Measurements from ENCODE around the gene ZACN.
"Not testable (repeated sequence)": the region's sequence is repeated elsewhere in the genome, so short reads cannot be mapped to it uniquely, and the experiment has no call there.

The ZACN gene

DNA sequence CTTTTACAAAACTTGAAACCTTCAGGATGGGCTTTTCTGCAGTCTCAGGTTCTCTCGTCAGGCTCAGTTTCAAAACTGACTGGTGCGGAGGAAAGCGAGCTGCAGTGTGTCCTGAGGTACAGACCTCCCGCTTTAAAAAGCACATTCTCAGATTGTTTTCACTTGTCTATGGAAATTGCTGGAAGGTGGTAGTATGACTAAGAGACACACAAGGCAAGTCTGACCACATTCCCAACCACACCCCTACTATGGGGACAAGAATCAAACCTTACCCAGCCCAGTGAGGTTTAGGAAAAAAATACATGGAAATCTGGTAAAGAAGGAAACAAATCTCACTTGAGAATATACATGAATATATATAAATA is 24.9 kb upstream of the ZACN start:
- DNase-seq (ENCODE audit: low read depth) = peak; percentile 30

DNA sequence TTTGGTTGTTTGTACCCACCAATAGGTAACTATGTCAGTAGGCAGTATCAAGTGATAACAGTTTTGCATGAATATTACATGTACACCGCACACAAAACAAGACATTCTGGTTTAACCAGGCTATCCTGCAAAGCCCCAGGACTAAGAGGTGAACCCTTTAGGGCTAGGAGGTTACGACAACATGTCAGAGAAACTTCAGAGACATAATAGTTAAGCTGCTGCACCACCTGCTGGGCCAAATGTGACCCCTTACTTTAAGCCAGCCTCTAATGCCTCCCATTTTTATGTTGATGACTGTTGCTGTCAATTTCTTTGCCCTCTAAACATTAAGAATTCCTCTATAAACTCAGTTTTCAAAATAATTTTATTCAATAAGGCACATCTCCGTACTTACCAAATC is 22.1 kb upstream of the ZACN start:
- DNase-seq (ENCODE audit: low read depth) = no peak

DNA sequence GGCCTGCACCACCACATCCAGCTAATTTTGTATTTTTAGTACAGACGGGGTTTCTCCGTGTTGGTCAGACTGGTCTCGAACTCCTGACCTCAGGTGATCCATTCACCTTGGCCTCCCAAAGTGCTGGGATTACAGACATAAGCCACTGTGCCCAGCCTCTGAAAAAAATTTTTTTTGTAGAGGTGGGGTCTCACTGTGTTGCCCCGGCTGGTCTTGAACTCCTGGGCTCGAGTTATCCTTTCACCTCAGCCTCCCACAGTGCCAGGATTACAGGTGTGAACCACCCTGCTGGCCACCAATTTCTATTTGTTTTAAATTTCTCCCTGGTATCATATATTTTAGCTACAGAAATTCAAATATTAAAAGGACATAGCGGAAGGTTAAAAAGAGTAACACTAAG is 20.7 kb upstream of the ZACN start:
- DNase-seq (ENCODE audit: low read depth) = not testable (repeated sequence)

DNA sequence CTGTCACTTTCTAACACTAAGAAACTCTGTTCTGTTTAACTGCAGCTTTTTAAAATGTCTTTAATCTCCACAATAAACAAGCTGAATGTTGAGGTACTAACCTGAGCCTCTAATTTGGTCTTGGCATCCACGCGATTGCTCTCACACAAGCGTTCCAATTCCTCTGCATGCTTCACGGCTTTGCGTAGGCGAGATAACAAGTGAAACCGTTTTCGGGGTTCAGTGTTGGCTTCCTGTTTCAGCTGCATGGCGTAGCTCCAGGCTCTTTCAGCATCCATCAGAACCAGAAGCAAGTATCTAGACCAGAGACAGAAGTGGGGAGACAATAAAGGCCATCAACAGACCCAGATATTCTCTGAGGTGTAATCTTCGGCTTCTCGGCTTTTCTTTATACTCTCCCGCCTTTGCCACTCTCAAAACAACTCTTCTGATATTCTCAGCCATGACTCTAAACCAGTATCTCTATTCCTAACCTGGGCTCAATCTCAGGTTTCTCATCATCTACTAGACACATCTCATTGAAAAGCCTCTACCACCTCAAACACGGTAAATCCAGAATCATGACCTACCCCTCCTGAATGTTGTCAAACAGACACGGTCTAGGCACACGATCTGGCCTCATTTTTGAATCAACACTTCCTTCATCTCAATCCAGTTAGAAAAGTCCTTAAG is 15.0 kb upstream of the ZACN start:
- no peak for DNase-seq (ENCODE audit: low read depth)

DNA sequence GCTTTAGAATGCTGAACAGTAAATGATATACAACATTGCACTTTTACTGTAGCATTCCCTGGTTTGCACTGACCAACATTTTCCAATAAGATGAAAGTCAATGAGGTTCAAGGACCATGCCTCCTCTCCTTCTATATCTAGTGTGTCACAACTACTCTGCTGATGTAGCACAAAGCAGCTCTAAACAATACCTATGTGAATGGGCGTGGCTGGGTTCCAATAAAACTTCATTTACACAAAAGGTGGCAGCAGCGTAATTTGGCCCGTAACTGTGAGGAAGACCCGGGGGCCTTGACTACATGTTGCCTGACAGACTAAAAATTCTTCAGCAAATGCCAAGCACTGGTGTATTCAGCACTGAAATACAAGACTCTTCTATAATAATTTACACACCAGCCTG is 13.2 kb upstream of the ZACN start:
- DNase-seq (ENCODE audit: low read depth) = no peak

DNA sequence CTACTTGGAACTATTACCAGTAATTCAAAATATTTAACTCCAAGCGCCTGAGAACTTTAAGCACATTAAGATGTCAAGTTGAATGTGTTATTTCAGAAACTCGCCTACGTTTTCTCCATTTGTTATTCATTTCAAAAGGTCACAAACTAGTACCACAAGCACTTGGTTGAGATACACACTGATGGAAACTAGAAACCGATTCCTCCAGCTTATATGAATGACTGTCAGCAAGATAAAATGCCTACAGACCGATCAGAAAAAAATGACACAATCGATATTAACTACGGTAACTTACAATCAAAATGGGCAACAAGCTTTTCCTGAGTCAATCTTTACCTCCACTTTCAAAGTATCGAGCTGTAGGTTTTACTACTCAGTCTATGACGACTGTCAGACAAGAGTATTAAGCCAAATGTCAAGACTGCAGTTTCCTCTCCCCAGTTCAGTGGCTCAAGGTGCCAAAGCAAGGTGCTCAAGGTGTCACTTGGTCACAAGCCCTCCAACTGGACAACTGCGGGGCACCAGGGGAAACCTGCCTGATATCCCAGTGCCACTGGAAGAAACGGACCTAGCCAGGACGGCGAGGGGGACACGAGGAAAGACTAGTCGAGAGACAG is 7.3 kb upstream of the ZACN start:
- no peak for DNase-seq (ENCODE audit: low read depth)

DNA sequence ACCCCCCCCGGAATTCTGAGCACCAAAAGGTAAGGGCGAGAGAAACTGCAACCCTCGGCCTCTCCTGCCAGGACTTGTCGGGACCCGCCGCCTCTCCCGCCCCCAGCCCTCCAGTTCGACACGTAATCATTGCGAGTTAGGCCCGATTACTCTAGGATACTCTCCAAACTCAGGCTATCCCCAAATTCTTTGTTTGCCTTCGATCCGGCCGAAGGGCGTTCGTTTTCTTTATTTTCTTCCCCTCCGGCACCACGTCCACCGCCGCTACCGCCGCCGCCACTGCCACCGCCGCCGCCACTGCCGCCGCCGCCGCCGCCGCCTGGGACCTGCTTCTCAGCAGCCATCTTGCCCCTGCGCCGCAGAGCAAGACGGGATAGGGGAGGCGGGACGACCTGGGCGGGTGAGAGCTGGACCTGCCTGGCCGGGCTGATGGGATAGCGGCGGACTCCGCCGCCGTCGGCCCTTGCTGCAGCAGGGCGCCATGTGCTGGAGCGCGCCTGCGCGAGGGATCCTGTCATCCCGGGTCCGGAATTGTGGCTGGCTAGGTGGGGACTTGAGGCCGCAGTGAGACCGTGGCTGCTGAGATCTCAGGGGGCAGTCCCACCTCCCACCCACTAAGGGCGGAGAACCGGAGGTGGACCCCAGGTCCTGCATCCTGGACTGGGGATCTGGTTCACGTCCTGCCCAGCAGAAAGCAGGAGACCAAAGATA is 6.7 kb upstream of the ZACN start, which contains the start of gene SRP68:
TSS of gene SRP68 (minus strand) at position 370 of the 711 bp plus-strand sequence. CDS start at position 344, 26 bp downstream.
- DNase-seq (ENCODE audit: low read depth) = peak; percentile 94

DNA sequence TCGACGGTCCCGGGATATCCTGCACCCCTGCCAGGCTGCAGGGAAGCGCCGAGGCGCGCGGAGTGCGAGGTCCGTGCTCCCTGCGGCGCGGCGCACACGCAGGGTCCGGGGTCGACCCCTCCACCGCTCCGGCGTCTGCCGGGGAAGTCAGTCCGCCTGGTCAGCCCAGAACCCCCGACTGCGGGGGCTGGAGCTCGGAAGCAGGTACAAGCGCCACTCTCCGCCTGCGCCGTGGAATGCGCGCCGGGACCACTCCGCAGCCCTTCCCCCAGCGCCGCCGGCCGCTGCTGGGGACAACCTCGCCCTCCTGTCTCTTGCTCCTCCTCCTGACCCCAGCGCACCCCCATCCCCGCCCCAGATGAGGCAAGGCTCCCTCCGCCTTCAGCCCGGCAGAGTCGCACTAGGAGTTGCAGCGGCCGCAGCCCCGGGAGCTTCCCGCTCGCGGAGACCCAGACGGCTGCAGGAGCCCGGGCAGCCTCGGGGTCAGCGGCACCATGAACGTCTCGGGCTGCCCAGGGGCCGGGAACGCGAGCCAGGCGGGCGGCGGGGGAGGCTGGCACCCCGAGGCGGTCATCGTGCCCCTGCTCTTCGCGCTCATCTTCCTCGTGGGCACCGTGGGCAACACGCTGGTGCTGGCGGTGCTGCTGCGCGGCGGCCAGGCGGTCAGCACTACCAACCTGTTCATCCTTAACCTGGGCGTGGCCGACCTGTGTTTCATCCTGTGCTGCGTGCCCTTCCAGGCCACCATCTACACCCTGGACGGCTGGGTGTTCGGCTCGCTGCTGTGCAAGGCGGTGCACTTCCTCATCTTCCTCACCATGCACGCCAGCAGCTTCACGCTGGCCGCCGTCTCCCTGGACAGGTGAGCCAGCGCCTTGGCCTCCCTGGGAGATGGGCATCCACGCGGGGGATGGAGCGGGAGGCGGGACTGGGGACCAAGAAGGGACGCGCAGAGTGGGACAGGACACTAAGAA is 4.3 kb upstream of the ZACN start, which contains the start of gene GALR2:
TSS of gene GALR2 (plus strand) at position 392 of the 974 bp plus-strand sequence. CDS start at position 495, 103 bp downstream.
- no peak for DNase-seq (ENCODE audit: low read depth)

DNA sequence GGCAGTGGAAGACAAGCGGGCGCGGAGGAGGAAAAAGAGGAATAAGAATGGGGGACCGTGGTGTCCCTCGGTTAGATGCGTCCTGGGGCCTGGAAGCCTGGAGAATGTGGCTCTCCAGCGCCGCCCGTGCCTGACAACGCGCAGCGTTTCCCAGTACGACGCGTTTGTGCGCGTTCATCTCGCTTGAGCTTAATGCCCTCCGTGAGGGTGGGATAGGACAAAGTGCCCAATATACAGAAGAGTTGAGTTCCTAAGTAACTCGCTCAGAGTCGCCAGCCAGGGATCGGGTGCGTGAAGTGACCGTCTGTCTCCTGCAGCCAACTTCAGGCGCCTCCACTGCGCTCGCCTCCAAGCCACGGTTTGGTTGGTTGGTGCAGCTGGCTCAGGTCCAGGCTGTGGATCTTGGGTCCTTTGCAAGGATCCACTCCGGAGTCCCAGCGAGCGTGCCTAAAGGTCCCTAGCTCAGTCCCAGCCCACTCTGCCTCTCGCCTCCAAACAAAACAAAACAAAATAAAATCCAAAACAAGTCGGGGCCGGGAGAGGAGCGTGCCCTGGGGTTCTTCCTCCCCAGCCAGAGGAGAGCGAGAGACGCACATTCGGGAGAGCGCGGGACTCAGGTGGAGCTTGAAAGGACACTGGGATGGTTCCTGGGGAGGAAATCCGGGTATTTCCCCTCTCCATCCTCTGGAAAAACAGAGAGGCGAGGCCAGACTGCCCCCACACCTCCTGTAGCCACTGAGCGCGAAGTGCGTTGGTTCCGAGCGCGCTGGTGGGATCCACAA is 3.4 kb upstream of the ZACN start:
- DNase-seq (ENCODE audit: low read depth) = no peak

DNA sequence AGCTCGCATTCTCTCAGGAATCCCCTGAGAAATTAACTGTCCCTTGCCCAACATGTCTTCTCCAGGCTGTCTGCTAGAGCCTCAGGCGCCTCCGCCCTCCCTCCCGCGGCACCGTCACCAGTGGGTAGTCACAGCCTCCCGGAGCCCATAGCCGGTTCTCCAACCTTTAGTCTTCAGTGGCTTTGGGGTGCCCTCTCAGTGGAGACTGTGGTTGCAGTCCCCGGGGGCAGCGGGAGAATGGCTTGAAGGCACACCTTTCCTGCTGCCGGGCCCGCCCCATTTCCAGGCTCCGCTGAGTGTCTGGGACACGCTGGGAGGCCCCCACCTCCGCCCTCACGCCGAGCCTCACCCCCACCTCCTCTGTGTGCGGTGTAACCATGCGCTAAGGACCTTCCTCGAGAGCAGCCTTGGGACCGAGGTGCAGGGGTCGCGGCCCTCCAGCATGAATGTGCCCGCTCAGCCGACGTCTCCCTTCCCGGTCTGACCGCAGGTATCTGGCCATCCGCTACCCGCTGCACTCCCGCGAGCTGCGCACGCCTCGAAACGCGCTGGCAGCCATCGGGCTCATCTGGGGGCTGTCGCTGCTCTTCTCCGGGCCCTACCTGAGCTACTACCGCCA is 2.7 kb upstream of the ZACN start:
- no peak for DNase-seq (ENCODE audit: low read depth)

DNA sequence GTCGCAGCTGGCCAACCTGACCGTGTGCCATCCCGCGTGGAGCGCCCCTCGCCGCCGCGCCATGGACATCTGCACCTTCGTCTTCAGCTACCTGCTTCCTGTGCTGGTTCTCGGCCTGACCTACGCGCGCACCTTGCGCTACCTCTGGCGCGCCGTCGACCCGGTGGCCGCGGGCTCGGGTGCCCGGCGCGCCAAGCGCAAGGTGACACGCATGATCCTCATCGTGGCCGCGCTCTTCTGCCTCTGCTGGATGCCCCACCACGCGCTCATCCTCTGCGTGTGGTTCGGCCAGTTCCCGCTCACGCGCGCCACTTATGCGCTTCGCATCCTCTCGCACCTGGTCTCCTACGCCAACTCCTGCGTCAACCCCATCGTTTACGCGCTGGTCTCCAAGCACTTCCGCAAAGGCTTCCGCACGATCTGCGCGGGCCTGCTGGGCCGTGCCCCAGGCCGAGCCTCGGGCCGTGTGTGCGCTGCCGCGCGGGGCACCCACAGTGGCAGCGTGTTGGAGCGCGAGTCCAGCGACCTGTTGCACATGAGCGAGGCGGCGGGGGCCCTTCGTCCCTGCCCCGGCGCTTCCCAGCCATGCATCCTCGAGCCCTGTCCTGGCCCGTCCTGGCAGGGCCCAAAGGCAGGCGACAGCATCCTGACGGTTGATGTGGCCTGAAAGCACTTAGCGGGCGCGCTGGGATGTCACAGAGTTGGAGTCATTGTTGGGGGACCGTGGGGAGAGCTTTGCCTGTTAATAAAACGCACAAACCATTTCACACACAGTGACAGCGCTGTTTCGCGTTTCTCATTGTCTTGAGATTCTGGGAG is 2.0 kb upstream of the ZACN start:
- DNase-seq (ENCODE audit: low read depth) = no peak

DNA sequence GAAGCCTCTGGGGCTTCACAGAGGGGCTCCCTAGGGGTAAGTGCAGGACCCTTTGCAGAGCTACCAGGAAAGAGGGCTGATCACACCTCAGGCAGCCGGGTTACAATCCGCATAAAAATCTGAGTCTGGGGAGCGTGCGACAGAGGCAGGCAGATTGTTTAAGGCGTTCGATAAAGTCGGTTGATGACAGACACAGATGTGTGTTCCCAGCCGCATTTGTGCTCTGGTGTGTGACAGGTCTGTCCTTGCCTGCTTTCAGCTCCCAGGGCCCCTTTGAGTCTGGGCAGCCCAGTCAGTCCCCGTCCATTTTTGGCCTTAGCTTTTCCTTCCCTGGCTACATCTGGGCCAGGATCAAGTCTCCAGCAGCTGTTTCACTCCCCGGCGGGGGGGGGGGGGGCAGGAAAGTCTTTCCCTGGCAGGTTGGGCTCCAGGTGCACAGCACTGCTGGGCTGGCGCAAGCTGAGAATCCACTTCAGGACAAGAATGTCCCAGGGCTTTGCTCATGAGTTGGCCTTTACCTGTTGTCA is 1.3 kb upstream of the ZACN start:
- no peak for DNase-seq (ENCODE audit: low read depth)

DNA sequence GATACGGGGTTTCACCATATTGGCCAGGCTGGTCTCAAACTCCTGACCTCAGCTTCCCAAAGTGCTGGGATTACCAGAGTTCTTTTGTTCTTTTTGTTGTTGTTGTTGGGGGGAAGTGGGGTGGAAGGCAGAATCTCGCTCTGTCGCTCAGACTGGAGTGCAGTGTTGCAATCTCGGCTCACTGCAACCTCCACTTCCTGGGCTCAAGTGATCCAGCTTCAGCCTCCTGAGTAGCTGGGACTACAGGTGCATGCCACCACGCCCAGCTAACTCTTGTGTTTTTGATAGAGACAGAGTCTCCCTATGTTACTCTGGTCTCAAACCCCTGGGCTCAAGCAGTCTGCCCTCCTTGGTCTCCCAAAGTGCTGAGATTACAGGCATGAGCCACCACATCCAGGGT is 612 bp upstream of the ZACN start:
- DNase-seq (ENCODE audit: low read depth) = not testable (repeated sequence)

DNA sequence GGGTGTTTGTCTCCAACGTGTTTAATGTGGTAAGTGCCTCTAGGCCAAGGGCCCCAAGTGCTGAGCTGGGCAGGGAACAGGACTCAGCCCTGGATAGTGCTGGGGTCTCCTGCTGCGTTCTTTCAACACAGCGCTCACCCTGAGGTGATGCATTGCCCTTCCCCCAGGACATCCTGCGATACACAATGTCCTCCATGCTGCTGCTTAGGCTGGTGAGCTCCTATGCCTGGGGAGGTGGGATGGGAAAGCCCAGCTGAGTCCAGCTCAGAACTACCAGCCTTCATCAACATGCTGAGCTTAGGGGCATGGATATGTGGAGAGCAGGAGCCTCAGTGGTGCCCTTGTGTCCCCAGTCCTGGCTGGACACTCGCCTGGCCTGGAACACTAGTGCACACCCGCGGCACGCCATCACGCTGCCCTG is 563 bp downstream of the ZACN start:
- no peak for DNase-seq (ENCODE audit: low read depth)

DNA sequence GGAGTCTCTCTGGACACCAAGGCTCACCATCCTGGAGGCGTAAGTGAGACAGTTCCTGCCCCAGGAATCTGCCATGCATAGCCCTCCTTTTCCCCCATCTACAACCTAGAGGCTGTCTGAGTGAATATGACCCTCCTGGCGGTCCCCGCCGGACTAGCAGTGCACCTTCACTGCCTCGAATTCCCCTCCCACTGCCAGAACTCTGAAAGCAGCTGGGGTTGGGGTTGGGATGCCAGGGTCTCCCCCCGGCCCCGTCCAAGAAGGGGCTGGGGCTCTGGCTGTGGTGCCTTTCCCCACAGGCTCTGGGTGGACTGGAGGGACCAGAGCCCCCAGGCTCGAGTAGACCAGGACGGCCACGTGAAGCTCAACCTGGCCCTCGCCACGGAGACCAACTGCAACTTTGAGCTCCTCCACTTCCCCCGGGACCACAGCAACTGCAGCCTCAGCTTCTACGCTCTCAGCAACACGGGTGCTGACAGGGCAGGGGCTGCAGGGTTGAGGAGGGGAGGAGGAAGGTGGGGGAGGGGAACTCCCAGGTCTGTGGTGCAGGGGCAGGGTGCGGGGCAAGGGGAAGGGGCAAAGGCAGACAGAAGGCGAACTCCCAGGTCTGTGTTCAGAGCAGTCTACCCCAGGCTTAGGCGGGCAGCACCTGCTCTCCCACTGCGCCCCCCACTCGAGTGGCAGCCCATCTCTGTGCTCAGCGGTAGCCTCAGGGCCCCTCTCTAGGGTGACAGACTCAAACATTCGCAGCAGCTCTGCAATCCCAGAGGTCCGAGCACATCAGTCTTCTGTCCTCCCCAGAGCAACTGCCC is 1.2 kb downstream of the ZACN start:
- peak; percentile 20 for DNase-seq (ENCODE audit: low read depth)

DNA sequence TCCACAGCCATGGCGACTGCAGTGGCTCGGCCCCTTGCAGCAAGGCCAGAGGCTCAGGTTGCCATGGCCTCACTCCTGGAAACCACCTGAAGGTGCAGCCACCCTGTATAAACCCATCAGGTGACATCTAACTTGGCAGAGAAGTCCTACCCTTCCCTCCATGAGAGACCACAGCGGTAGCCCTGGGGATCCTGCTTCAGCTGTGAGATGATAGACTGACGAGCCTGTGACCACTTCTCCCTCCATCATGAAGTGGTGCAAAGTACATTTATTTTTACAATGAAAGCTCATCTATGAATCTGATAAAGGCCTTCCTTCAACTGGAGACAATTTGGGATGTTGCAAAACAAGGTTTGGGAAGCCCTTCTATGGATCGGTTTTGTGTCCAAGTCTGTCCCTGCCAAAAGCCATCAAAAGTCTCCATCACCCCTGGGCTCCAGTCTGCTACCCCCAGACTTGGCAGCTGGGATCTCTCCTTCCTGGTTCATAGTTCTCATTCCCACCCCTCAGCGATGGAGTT is 1.8 kb downstream of the ZACN start:
- no peak for DNase-seq (ENCODE audit: low read depth)

DNA sequence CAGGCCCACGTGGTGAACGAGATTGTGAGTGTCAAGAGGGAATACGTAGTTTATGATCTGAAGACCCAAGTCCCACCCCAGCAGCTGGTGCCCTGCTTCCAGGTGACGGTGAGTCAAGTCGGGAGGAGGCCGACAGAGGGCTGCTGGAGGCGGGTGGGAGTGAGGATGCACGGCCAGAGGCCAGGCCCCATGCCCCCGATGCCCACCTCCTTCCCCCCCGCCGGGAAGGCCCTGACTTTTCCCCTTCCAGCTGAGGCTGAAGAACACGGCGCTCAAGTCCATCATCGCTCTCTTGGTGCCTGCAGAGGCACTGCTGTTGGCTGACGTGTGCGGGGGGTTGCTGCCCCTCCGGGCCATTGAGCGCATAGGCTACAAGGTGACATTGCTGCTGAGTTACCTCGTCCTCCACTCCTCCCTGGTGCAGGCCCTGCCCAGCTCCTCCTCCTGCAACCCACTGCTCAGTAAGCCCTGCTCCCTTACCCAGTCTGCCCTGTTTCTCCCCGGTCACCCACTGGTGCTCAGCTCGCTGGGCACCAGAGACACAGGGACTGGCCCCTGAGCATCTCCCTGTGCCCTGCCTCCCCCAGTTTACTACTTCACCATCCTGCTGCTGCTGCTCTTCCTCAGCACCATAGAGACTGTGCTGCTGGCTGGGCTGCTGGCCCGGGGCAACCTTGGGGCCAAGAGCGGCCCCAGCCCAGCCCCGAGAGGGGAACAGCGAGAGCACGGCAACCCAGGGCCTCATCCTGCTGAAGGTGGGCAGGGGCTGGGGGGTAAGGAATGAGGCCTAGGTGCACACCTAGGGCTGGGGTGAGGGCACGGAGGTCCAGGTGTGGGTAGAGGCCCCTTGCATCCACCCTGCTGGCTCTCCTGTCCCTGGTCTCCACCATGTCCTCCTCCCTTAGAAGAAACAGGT is 2.6 kb downstream of the ZACN start:
- DNase-seq (ENCODE audit: low read depth) = no peak

All from EH (cell line).